GM23338 (cell line): ENCODE data around the gene GP2. TPM values are rescaled to one million over a fixed set of nuclear protein-coding genes. Genes with fewer than 3 reads are reported as not detected.

Source experiments
- ATAC-seq: fragments of 200-7000 bp; cut with Tn5 transposase; 3 replicates; pipeline ENCODE4 v1.9.1; 2020
- DNase-seq: peaks from one replicate; pipeline ENCODE4 v3.0.0-alpha.2; 2015; ENCODE audit warnings: low spot score
- H2AFZ ChIP-seq: fragments of 200-600 bp; sonication (generic); 2 replicates; pipeline ENCODE4 v1.8.0; 2016; ENCODE audit warnings: antibody characterized with exemption, mild to moderate bottlenecking, moderate library complexity
- H3F3A ChIP-seq: fragments of 200-600 bp; sonication (generic); replicated peaks from 2 replicates; pipeline ENCODE4 v1.8.0; 2017; ENCODE audit warnings: antibody characterized with exemption, mixed run types, low read depth
- H3K27ac ChIP-seq: fragments of 200-600 bp; sonication (generic); 2 replicates; pipeline ENCODE4 v1.6.1; 2016; ENCODE audit warnings: low read depth
- H3K27me3 ChIP-seq: fragments of 200-600 bp; sonication (generic); 2 replicates; pipeline ENCODE4 v1.8.0; 2016; ENCODE audit warnings: mild to moderate bottlenecking, mixed run types, moderate library complexity; ENCODE audit not compliant: insufficient read depth
- H3K36me3 ChIP-seq: fragments of 200-600 bp; sonication (generic); 2 replicates; pipeline ENCODE4 v1.8.0; 2016; ENCODE audit warnings: mild to moderate bottlenecking; ENCODE audit not compliant: insufficient read depth
- H3K4me1 ChIP-seq: fragments of 200-600 bp; sonication (generic); 2 replicates; pipeline ENCODE4 v1.8.0; 2016; ENCODE audit warnings: mild to moderate bottlenecking, moderate library complexity; ENCODE audit not compliant: insufficient read depth
- H3K4me2 ChIP-seq: fragments of 200-600 bp; sonication (generic); 2 replicates; pipeline ENCODE4 v1.7.1; 2017; ENCODE audit warnings: mixed run types
- H3K4me3 ChIP-seq: fragments of 200-600 bp; sonication (generic); 2 replicates; pipeline ENCODE4 v1.6.1; 2016; ENCODE audit warnings: mixed run types
- H3K79me2 ChIP-seq: fragments of 200-600 bp; sonication (generic); replicated peaks from 2 replicates; pipeline ENCODE4 v1.8.0; 2017; ENCODE audit warnings: mild to moderate bottlenecking; ENCODE audit not compliant: insufficient read depth
- H3K9me2 ChIP-seq: fragments of 200-600 bp; sonication (generic); 2 replicates; pipeline ENCODE4 v1.8.0; 2017; ENCODE audit not compliant: insufficient read depth
- H4K20me1 ChIP-seq: fragments of 200-600 bp; sonication (generic); replicated peaks from 2 replicates; pipeline ENCODE4 v1.8.0; 2017; ENCODE audit warnings: mild to moderate bottlenecking; ENCODE audit not compliant: insufficient read depth
- H3K27ac Mint-ChIP-seq: 2 replicates; pipeline ENCODE4 v1.8.0; 2020; ENCODE audit warnings: inconsistent platforms, mild to moderate bottlenecking, moderate library complexity, mixed read lengths
- H3K27me3 Mint-ChIP-seq: 3 replicates; pipeline ENCODE4 v1.8.0; 2022; ENCODE audit warnings: low read depth, mild to moderate bottlenecking, moderate library complexity, mixed read lengths, inconsistent platforms; ENCODE audit not compliant: insufficient read depth, poor library complexity
- H3K36me3 Mint-ChIP-seq: 3 replicates; pipeline ENCODE4 v1.8.0; 2021; ENCODE audit warnings: low read depth, mild to moderate bottlenecking, inconsistent platforms, moderate library complexity, mixed read lengths
- H3K4me1 Mint-ChIP-seq: 3 replicates; pipeline ENCODE4 v1.8.0; 2020; ENCODE audit warnings: mild to moderate bottlenecking, inconsistent platforms, mixed read lengths
- H3K4me3 Mint-ChIP-seq: 3 replicates; pipeline ENCODE4 v1.8.0; 2021; ENCODE audit warnings: moderate library complexity, mild to moderate bottlenecking, inconsistent platforms, mixed read lengths
- H3K9me3 Mint-ChIP-seq: 3 replicates; pipeline ENCODE4 v1.8.0; 2020; ENCODE audit warnings: moderate library complexity, mild to moderate bottlenecking, inconsistent platforms, mixed read lengths
- EZH2 ChIP-seq: fragments of 200-600 bp; sonication (generic); IDR thresholded peaks from one replicate; pipeline ENCODE4 v1.8.0; 2017; ENCODE audit warnings: antibody characterized with exemption, mild to moderate bottlenecking, low read depth; ENCODE audit not compliant: unreplicated experiment
- STAT1 ChIP-seq: IDR thresholded peaks from one replicate; pipeline ENCODE4 v1.6.1; 2016; ENCODE audit warnings: antibody characterized with exemption; ENCODE audit not compliant: unreplicated experiment
- polyA plus RNA-seq: library from polyadenylated mRNA; unstranded; fragments of >200 nt; fragmentation: Nextera tagmentation; extraction: Ambion mirVana; gene quantifications from 2 replicates; pipeline ENCODE4 v1.2.1, GENCODE V29; 2016
- total RNA-seq: library from RNA; depleted of rRNA; stranded (reverse); fragments of >200 nt; shearing (Covaris generic); gene quantifications from 2 replicates; pipeline ENCODE4 v1.2.3, GENCODE V29; 2014
- TF ChIP-seq, protein P1 (sequence below): fragments of 250-450 bp; sonication (Bioruptor Pico); IDR thresholded peaks from 2 replicates; pipeline ENCODE4 v1.5.0; 2020; ENCODE audit warnings: mild to moderate bottlenecking, moderate library complexity
- TF ChIP-seq, protein P2 (sequence below): IDR thresholded peaks from 2 replicates; pipeline ENCODE4 v1.6.1; 2016; ENCODE audit warnings: antibody characterized with exemption

The GP2 gene
- total and polyA plus RNA-seq, 2 experiments from 2014 or later: not detected

DNA sequence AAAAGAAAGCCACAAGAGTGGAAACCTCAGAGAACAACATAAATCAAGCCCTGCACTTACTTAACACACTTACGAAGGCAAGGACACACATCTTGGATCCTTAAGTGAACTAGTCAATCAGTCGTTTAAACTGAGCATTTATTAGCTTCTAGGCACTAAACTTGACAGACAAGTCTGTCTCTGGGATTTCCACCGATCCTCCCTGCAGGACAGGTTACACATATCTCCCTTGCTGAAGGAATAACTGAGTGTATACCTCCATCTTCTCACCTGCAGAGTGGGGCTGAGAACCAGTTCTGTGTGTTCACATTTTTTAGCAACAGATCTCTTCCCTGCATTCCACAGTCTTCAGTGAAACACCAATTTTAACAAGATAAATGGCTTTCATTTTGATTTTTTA lies 8.9 kb downstream of the GP2 start (continued):
- TF ChIP-seq, protein P1, sequence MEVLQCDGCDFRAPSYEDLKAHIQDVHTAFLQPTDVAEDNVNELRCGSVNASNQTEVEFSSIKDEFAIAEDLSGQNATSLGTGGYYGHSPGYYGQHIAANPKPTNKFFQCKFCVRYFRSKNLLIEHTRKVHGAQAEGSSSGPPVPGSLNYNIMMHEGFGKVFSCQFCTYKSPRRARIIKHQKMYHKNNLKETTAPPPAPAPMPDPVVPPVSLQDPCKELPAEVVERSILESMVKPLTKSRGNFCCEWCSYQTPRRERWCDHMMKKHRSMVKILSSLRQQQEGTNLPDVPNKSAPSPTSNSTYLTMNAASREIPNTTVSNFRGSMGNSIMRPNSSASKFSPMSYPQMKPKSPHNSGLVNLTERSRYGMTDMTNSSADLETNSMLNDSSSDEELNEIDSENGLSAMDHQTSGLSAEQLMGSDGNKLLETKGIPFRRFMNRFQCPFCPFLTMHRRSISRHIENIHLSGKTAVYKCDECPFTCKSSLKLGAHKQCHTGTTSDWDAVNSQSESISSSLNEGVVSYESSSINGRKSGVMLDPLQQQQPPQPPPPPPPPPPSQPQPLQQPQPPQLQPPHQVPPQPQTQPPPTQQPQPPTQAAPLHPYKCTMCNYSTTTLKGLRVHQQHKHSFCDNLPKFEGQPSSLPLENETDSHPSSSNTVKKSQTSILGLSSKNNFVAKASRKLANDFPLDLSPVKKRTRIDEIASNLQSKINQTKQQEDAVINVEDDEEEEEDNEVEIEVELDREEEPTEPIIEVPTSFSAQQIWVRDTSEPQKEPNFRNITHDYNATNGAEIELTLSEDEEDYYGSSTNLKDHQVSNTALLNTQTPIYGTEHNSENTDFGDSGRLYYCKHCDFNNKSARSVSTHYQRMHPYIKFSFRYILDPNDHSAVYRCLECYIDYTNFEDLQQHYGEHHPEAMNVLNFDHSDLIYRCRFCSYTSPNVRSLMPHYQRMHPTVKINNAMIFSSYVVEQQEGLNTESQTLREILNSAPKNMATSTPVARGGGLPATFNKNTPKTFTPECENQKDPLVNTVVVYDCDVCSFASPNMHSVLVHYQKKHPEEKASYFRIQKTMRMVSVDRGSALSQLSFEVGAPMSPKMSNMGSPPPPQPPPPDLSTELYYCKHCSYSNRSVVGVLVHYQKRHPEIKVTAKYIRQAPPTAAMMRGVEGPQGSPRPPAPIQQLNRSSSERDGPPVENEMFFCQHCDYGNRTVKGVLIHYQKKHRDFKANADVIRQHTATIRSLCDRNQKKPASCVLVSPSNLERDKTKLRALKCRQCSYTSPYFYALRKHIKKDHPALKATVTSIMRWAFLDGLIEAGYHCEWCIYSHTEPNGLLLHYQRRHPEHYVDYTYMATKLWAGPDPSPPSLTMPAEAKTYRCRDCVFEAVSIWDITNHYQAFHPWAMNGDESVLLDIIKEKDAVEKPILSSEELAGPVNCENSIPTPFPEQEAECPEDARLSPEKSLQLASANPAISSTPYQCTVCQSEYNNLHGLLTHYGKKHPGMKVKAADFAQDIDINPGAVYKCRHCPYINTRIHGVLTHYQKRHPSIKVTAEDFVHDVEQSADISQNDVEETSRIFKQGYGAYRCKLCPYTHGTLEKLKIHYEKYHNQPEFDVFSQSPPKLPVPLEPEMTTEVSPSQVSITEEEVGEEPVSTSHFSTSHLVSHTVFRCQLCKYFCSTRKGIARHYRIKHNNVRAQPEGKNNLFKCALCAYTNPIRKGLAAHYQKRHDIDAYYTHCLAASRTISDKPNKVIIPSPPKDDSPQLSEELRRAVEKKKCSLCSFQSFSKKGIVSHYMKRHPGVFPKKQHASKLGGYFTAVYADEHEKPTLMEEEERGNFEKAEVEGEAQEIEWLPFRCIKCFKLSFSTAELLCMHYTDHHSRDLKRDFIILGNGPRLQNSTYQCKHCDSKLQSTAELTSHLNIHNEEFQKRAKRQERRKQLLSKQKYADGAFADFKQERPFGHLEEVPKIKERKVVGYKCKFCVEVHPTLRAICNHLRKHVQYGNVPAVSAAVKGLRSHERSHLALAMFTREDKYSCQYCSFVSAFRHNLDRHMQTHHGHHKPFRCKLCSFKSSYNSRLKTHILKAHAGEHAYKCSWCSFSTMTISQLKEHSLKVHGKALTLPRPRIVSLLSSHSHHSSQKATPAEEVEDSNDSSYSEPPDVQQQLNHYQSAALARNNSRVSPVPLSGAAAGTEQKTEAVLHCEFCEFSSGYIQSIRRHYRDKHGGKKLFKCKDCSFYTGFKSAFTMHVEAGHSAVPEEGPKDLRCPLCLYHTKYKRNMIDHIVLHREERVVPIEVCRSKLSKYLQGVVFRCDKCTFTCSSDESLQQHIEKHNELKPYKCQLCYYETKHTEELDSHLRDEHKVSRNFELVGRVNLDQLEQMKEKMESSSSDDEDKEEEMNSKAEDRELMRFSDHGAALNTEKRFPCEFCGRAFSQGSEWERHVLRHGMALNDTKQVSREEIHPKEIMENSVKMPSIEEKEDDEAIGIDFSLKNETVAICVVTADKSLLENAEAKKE (CRISPR knock-in tag): no peak

DNA sequence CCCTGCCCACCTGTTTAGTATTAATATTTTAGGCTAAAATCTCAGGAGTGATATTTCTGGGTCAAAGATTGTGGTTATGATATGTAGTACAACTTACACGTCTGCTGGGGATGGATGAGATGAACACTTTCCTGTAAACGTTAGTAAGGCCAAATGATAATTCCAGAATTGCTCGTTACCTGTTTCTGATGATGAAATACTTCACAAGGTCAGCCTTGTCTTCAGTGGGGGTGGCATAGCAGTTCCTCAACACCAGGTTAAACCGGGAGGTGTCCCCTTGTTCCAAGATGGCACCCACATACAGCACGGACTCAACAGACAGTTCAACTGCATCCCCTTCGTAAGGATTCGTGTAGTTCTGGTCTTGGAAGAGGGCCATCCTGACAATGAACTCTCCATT lies 9.3 kb downstream of the GP2 start:
- H4K20me1 ChIP-seq: no peaks in the 10 kb centered on the region
- H3K9me2 ChIP-seq: peaks cover 8% of the 10 kb centered on the region
- H3K4me1 Mint-ChIP-seq: no peaks in the 10 kb centered on the region
- no peaks in the 10 kb centered on the region for H3F3A ChIP-seq
- H3K36me3 Mint-ChIP-seq: no peaks in the 10 kb centered on the region
- no peaks in the 10 kb centered on the region for H3K79me2 ChIP-seq
- H3K27me3 ChIP-seq: no peaks in the 10 kb centered on the region
- no peak overlapping the region for H3K4me2 ChIP-seq
- DNase-seq: no peak
- no peak overlapping the region for H3K4me3 ChIP-seq
- no peak overlapping the region for H3K4me3 Mint-ChIP-seq
- ATAC-seq: no peak
- no peak overlapping the region for H3K27ac ChIP-seq
- no peaks in the 10 kb centered on the region for H3K36me3 ChIP-seq
- H3K9me3 Mint-ChIP-seq: no peaks in the 10 kb centered on the region
- H3K27me3 Mint-ChIP-seq: no peaks in the 10 kb centered on the region
- H2AFZ ChIP-seq: no peak overlapping the region
- H3K27ac Mint-ChIP-seq: no peak overlapping the region
- no peaks in the 10 kb centered on the region for H3K4me1 ChIP-seq
- TF ChIP-seq, protein P1 (CRISPR knock-in tag): no peak
- TF ChIP-seq STAT1 (no peak), EZH2 (no peak)
- TF ChIP-seq, protein P2, sequence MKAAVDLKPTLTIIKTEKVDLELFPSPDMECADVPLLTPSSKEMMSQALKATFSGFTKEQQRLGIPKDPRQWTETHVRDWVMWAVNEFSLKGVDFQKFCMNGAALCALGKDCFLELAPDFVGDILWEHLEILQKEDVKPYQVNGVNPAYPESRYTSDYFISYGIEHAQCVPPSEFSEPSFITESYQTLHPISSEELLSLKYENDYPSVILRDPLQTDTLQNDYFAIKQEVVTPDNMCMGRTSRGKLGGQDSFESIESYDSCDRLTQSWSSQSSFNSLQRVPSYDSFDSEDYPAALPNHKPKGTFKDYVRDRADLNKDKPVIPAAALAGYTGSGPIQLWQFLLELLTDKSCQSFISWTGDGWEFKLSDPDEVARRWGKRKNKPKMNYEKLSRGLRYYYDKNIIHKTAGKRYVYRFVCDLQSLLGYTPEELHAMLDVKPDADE: no peak
